H9 (cell line): ENCODE results near the gene SPRED1. TPM values are rescaled to one million over a fixed set of nuclear protein-coding genes. Genes with fewer than 3 reads are reported as not detected.

Source experiments
- DNase-seq: peaks from one replicate; pipeline ENCODE4 v3.0.0-alpha.2; 2017
- H2AFZ ChIP-seq: one replicate; pipeline ENCODE4 v1.6.1; 2013; ENCODE audit warnings: mild to moderate bottlenecking, low read length, control low read depth, moderate library complexity
- H2AK5ac ChIP-seq: 2 replicates; pipeline ENCODE4 v1.6.1; 2013; ENCODE audit warnings: low read length, control low read depth, mixed read lengths; ENCODE audit not compliant: insufficient read length
- H2BK120ac ChIP-seq: one replicate; pipeline ENCODE4 v1.6.1; 2013; ENCODE audit warnings: low read depth, mild to moderate bottlenecking, low read length, control low read depth, inconsistent platforms; ENCODE audit not compliant: poor library complexity, severe bottlenecking
- H2BK12ac ChIP-seq: 2 replicates; pipeline ENCODE4 v1.6.1; 2013; ENCODE audit warnings: low read length, control low read depth, mixed read lengths, low read depth; ENCODE audit not compliant: insufficient read length
- H2BK15ac ChIP-seq: 2 replicates; pipeline ENCODE4 v1.6.1; 2013; ENCODE audit warnings: low read depth, low read length, control low read depth
- H2BK20ac ChIP-seq: one replicate; pipeline ENCODE4 v1.6.1; 2013; ENCODE audit warnings: low read depth, mild to moderate bottlenecking, low read length, control low read depth, inconsistent platforms; ENCODE audit not compliant: poor library complexity, severe bottlenecking
- H2BK5ac ChIP-seq: 2 replicates; pipeline ENCODE4 v1.6.1; 2013; ENCODE audit warnings: low read length, control low read depth, mixed read lengths; ENCODE audit not compliant: insufficient read length
- H3K14ac ChIP-seq: 2 replicates; pipeline ENCODE4 v1.6.1; 2013; ENCODE audit warnings: low read length, control low read depth; ENCODE audit not compliant: insufficient read depth
- H3K18ac ChIP-seq: 2 replicates; pipeline ENCODE4 v1.6.1; 2013; ENCODE audit warnings: low read depth, mild to moderate bottlenecking, mixed read lengths, low read length, control low read depth; ENCODE audit not compliant: insufficient read length
- H3K23ac ChIP-seq: 2 replicates; pipeline ENCODE4 v1.6.1; 2013; ENCODE audit warnings: low read length, control low read depth, mixed read lengths, low read depth; ENCODE audit not compliant: insufficient read length
- H3K23me2 ChIP-seq: 2 replicates; pipeline ENCODE4 v1.6.1; 2013; ENCODE audit warnings: low read depth, mild to moderate bottlenecking, mixed read lengths, low read length, control low read depth; ENCODE audit not compliant: insufficient read length, poor library complexity, severe bottlenecking
- H3K27ac ChIP-seq: 2 replicates; pipeline ENCODE4 v1.5.1; 2013; ENCODE audit warnings: low read length, control low read depth, mixed read lengths, low read depth; ENCODE audit not compliant: insufficient read length
- H3K27me3 ChIP-seq: 2 replicates; pipeline ENCODE4 v1.6.1; 2013; ENCODE audit warnings: low read length, control low read depth, inconsistent platforms; ENCODE audit not compliant: insufficient read depth
- H3K4ac ChIP-seq: 2 replicates; pipeline ENCODE4 v1.6.1; 2013; ENCODE audit warnings: low read depth, mild to moderate bottlenecking, control low read depth, inconsistent platforms, low read length, moderate library complexity
- H3K4me1 ChIP-seq: 2 replicates; pipeline ENCODE4 v1.6.1; 2013; ENCODE audit warnings: low read length, control low read depth, inconsistent platforms; ENCODE audit not compliant: insufficient read depth
- H3K4me2 ChIP-seq: 2 replicates; pipeline ENCODE4 v1.6.1; 2013; ENCODE audit warnings: low read length, control low read depth, mixed read lengths; ENCODE audit not compliant: insufficient read length, insufficient read depth
- H3K56ac ChIP-seq: 2 replicates; pipeline ENCODE4 v1.6.1; 2013; ENCODE audit warnings: low read depth, mild to moderate bottlenecking, mixed read lengths, low read length, control low read depth; ENCODE audit not compliant: insufficient read length
- H3K79me1 ChIP-seq: 2 replicates; pipeline ENCODE4 v1.6.1; 2013; ENCODE audit warnings: low read depth, mild to moderate bottlenecking, moderate library complexity, low read length, control low read depth, inconsistent platforms; ENCODE audit not compliant: insufficient read depth, poor library complexity, severe bottlenecking
- H3K79me2 ChIP-seq: 2 replicates; pipeline ENCODE4 v1.6.1; 2013; ENCODE audit warnings: low read length, control low read depth, inconsistent platforms; ENCODE audit not compliant: insufficient read depth
- H3K9ac ChIP-seq: 2 replicates; pipeline ENCODE4 v1.6.1; 2013; ENCODE audit warnings: low read length, control low read depth, mixed read lengths; ENCODE audit not compliant: insufficient read length; ENCODE audit errors: extremely low read depth
- H3K9me3 ChIP-seq: one replicate; pipeline ENCODE4 v1.6.1; 2013; ENCODE audit warnings: low read depth, low read length, inconsistent platforms; ENCODE audit not compliant: control insufficient read depth
- H3T11ph ChIP-seq: one replicate; pipeline ENCODE4 v1.6.1; 2013; ENCODE audit warnings: mild to moderate bottlenecking, low read length, control low read depth, inconsistent platforms
- H4K20me1 ChIP-seq: one replicate; pipeline ENCODE4 v1.6.1; 2013; ENCODE audit not compliant: control insufficient read depth, insufficient read length, insufficient read depth
- H4K5ac ChIP-seq: 2 replicates; pipeline ENCODE4 v1.6.1; 2013; ENCODE audit warnings: low read depth, mild to moderate bottlenecking, mixed read lengths, low read length, control low read depth; ENCODE audit not compliant: insufficient read length
- H4K8ac ChIP-seq: replicated peaks from 2 replicates; pipeline ENCODE4 v1.6.1; 2013; ENCODE audit warnings: low read length, control low read depth, mixed read lengths, low read depth; ENCODE audit not compliant: insufficient read length
- H4K91ac ChIP-seq: 2 replicates; pipeline ENCODE4 v1.6.1; 2013; ENCODE audit warnings: low read depth, mild to moderate bottlenecking, moderate library complexity, mixed read lengths, low read length, control low read depth; ENCODE audit not compliant: insufficient read length
- H3K27ac Mint-ChIP-seq, 3 experiments: 2 replicates in 2 of 3; 3 replicates in 1 of 3; pipeline ENCODE4 v1.8.0; 2020 to 2021; ENCODE audit warnings: mixed read lengths in 3 of 3, mild to moderate bottlenecking in 1 of 3, moderate library complexity in 1 of 3
- H3K27me3 Mint-ChIP-seq: 2 replicates; pipeline ENCODE4 v1.8.0; 2021; ENCODE audit warnings: low read depth, mild to moderate bottlenecking, moderate library complexity, mixed read lengths
- H3K36me3 Mint-ChIP-seq, 3 experiments: 2 replicates in 2 of 3; 3 replicates in 1 of 3; pipeline ENCODE4 v1.8.0; 2020 to 2021; ENCODE audit warnings: low read depth in 3 of 3, mixed read lengths in 3 of 3; ENCODE audit not compliant: insufficient read depth in 1 of 3
- H3K4me1 Mint-ChIP-seq, 2 experiments: 2 replicates each; pipeline ENCODE4 v1.8.0; 2020; ENCODE audit warnings: mixed read lengths in 2 of 2
- H3K4me3 Mint-ChIP-seq, 2 experiments: 2 replicates in 1 of 2; 3 replicates in 1 of 2; pipeline ENCODE4 v1.8.0; 2020 to 2021; ENCODE audit warnings: mild to moderate bottlenecking in 2 of 2, mixed read lengths in 2 of 2, moderate library complexity in 1 of 2
- H3K9me3 Mint-ChIP-seq, 2 experiments: 2 replicates in 1 of 2; 3 replicates in 1 of 2; pipeline ENCODE4 v1.8.0; 2020; ENCODE audit warnings: mild to moderate bottlenecking in 2 of 2, mixed read lengths in 2 of 2, moderate library complexity in 1 of 2
- CTCF ChIP-seq: fragments of 200-600 bp; sonication (generic); conservative IDR thresholded peaks from 3 replicates; pipeline ENCODE4 v1.8.0; 2021; ENCODE audit warnings: antibody characterized with exemption, mild to moderate bottlenecking
- WGBS: extraction: QIAGEN DNeasy Blood & Tissue Kit; methylation state at CpG from one replicate; pipeline ENCODE4 v1.1.7; 2013; ENCODE audit warnings: missing lambda C conversion rate, low lambda C conversion rate, mixed read lengths; ENCODE audit not compliant: insufficient read length; ENCODE audit errors: extremely low coverage; 5-methylcytosine and 5-hydroxymethylcytosine counted together
- total RNA-seq: library from RNA; stranded (reverse); gene quantifications from 2 replicates; pipeline ENCODE4 v1.2.1, GENCODE V29; 2021

Gene SPRED1
- total RNA-seq, 1 experiment from 2014 or later = 41.0 TPM

DNA sequence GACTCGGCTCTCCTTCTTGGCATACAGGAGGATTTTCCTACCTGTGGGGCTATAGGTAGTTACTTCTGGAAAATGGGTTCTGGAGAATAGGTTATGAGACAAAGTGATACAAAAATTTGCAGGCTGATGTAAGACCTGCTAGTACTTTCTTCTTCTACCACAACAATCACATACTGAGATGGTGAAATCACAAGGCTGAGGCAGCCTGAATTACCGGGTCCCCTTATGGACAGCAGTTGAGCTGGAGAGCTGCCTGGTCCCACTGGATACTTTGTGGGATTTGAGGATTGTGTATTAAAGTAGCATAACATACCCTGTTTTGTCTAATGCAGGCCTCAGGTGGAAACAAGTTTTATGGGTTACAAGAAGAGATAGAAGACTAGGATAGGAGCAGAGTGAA is 114.8 kb downstream of the SPRED1 start:
- Histone ChIP-seq H2BK12ac (no peak overlapping the region), H3K4ac (no peak overlapping the region), H4K5ac (no peak overlapping the region), H3K27ac (no peak overlapping the region), H3K14ac (no peak overlapping the region), H4K8ac (no peak overlapping the region), H3T11ph (no peak overlapping the region), H3K9ac (no peak overlapping the region), H3K18ac (no peak overlapping the region), H2BK15ac (no peak overlapping the region), H4K20me1 (no peaks in the 10 kb centered on the region), H2AFZ (no peak overlapping the region), H2BK120ac (no peak overlapping the region), H4K91ac (no peak overlapping the region), H3K23ac (no peak overlapping the region), H2AK5ac (no peak overlapping the region), H3K4me1 (no peaks in the 10 kb centered on the region), H2BK5ac (no peak overlapping the region), H3K27me3 (no peaks in the 10 kb centered on the region), H3K79me2 (no peaks in the 10 kb centered on the region), H3K9me3 (no peaks in the 10 kb centered on the region), H3K79me1 (no peaks in the 10 kb centered on the region), H3K23me2 (no peaks in the 10 kb centered on the region), H2BK20ac (no peak overlapping the region), H3K56ac (no peak overlapping the region), H3K4me2 (no peak overlapping the region)
- no peaks in the 10 kb centered on the region for H3K27me3 Mint-ChIP-seq
- no CpG with 5 or more reads among the region's 2 CpGs for WGBS
- TF ChIP-seq CTCF = no peak
- no peak overlapping the region for H3K27ac Mint-ChIP-seq
- H3K4me3 Mint-ChIP-seq = no peak overlapping the region
- H3K36me3 Mint-ChIP-seq = no peaks in the 10 kb centered on the region
- no peak for DNase-seq
- H3K9me3 Mint-ChIP-seq = no peaks in the 10 kb centered on the region
- H3K4me1 Mint-ChIP-seq = peaks cover 8% of the 10 kb centered on the region in 2 experiments
